GM12874 (cell line): ENCODE data around the gene TMEM61.
A peak's percentile ranks its signal among the peaks of the same experiment; 100 is the strongest.

Experiments used
- CTCF ChIP-seq: IDR thresholded peaks from 2 replicates; pipeline ENCODE4 v1.5.1; 2011; ENCODE audit warnings: low read depth, mild to moderate bottlenecking, control low read depth, low read length, moderate library complexity; ENCODE audit not compliant: insufficient read depth

The TMEM61 gene

GRCh38 chr1:54994355-54994990 lies 14.0 kb downstream of the TMEM61 start:
- TF ChIP-seq CTCF: no peak

- no peak for TF ChIP-seq CTCF
Observed at GRCh38 chr1:54995013-54995760, 14.8 kb downstream of the TMEM61 start.

GRCh38 chr1:54995835-54996234 lies 15.4 kb downstream of the TMEM61 start:
- no peak for TF ChIP-seq CTCF

GRCh38 chr1:54996359-54996868 lies 16.0 kb downstream of the TMEM61 start:
- peak; percentile 87 for TF ChIP-seq CTCF

- no peak for TF ChIP-seq CTCF
Observed at GRCh38 chr1:54996869-54997710, 16.7 kb downstream of the TMEM61 start.

- no peak for TF ChIP-seq CTCF
Observed at GRCh38 chr1:54997711-54997986, 17.2 kb downstream of the TMEM61 start.

- TF ChIP-seq CTCF: no peak
Observed at GRCh38 chr1:54998100-54998499, 17.7 kb downstream of the TMEM61 start.
